ENCODE measurements around the gene SYMPK.

Gene SYMPK

GRCh38 chr19:45866400-45867176 is 3.6 kb upstream of the SYMPK start:
- DNase-seq (ENCODE audit: low read depth): no peak

GRCh38 chr19:45865269-45865948 is 2.5 kb upstream of the SYMPK start:
- DNase-seq (ENCODE audit: low read depth): no peak

- no peak for DNase-seq (ENCODE audit: low read depth)
These were observed 1.7 kb upstream of the SYMPK start for GRCh38 chr19:45864629-45865082.

DNA sequence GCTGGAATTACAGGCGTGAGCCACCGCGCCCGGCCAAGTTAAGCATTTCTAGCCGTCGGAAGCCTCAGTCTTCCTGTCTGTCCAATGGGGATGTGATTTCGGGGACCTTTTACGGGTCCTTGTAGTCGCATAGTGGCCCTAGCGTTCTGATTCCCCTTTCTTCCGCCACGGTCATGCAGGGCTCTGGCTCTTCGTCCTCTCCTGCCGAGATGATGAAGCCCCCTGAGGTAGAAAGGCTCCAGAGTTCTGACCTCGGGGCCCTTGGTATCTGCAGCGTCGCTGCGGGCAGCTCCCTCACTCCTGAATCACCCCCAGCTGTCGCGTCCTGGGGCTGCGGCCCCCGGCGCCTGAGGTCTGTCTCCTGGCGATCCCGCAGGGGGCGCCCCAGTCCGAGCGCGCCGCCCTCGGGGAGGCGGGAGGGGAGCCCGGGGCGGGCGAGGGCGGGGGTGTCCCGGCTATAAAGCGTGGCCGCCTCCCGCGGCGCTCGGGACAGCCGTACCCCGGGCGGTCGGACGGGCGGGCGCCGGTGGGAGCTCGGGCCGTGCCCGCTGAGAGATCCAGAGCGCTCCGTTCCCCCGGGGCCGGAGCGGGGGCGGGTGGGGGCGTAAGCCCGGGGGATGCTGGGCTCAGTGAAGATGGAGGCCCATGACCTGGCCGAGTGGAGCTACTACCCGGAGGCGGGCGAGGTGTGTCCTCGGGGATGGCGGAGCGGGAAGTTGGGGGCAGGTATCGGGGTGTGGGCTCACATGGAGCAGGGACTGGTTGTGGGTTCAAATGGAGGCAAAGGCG is 1.1 kb upstream of the SYMPK start, which contains the start of gene FOXA3:
Gene FOXA3 (plus strand): TSS at position 487 of the 789 bp plus-strand sequence. CDS start 131 bp downstream, at position 618.
- no peak for DNase-seq (ENCODE audit: low read depth)

- no peak for DNase-seq (ENCODE audit: low read depth)
These were observed 440 bp upstream of the SYMPK start for GRCh38 chr19:45863335-45863839.

GRCh38 chr19:45862271-45862563 is 730 bp downstream of the SYMPK start:
- DNase-seq (ENCODE audit: low read depth): no peak

GRCh38 chr19:45860359-45861259 is 2.3 kb downstream of the SYMPK start:
- DNase-seq (ENCODE audit: low read depth): no peak

DNA sequence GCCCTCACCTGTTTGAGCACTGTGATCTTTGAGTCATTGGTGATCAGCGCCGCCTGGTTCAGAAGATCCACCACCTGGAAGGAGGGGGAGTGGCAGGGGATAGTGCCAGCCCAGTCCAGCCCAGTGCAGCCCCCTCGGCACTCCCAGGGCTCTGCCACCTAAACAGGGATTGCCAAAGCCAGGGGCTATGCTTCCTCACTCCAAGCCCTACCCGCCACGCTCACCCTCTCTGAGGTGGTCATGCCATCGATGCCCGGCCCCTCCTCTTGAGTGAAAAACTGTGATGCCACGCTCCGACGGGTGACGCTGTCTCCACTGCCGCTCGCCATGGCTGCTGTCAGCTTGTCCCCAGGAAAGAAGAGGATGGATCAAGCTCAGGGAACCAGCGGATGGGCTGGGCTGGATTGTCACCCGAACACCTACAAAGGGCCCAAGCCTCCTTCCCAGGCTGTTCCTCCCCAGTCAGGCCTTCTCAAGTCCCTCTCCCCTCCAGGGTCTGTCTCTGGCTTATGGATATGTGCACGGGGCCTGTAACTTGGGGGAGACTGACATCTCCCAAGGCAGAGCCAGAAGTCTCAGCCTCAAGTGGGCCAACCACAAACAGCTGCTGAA is 8.7 kb downstream of the SYMPK start:
- no peak for DNase-seq (ENCODE audit: low read depth)

GRCh38 chr19:45852983-45853382 is 10.0 kb downstream of the SYMPK start:
- no peak for DNase-seq (ENCODE audit: low read depth)

DNA sequence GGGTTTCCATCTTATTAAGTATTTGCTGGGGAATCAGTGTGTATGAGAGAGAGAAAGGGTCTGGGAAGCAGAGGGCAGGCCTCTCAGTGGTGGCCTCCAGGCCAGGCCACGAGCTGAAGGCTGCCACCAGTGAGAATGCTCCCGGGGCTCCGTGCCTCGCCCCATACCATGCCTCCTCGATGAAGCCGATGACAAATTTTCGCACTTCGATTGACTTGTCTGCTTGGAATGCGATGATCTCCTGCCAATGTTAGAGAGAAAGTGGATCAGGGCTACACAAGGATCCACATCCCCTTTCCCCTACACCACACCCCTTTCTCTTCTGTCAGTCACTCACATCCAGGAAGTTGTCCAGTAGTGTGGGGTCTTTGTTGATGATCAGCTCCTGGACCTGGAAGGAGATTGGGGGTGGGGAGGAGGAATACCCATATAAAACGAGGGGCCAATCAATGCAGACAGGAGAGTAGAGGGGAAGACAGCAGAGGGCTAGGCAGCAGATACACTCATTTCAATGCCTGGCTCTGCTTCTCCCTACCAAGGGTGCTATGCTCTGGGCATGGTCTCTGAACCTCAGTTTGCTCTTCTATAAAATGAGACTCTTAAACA is 10.7 kb downstream of the SYMPK start:
- DNase-seq (ENCODE audit: low read depth): peak; percentile 44

GRCh38 chr19:45848922-45849321 is 14.0 kb downstream of the SYMPK start:
- DNase-seq (ENCODE audit: low read depth): no peak

- no peak for DNase-seq (ENCODE audit: low read depth)
These were observed 15.3 kb downstream of the SYMPK start for GRCh38 chr19:45847663-45848062.

GRCh38 chr19:45842198-45842597 is 20.7 kb downstream of the SYMPK start:
- no peak for DNase-seq (ENCODE audit: low read depth)

DNA sequence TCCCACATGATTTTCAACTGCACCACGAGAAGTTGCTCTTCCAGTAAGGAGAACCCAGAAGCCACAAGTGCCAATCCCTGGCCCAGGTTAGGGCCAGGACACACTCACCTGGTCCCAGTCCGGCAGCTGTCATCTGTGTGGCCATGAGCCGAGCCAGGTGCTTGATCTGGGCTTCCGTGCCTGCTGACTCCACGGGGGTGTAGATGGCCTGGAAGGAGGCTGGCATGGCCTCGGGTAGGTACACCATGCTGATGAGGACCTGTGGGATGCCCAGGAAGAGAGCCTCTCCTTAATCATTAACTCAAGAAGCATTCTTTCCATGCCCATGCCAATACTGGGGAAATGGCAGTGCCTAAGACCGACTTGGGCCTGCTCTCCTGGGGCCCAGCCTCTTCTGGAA is 28.0 kb downstream of the SYMPK start:
- no peak for DNase-seq (ENCODE audit: low read depth)

GRCh38 chr19:45828945-45829344 is 34.0 kb downstream of the SYMPK start:
- DNase-seq (ENCODE audit: low read depth): no peak

DNA sequence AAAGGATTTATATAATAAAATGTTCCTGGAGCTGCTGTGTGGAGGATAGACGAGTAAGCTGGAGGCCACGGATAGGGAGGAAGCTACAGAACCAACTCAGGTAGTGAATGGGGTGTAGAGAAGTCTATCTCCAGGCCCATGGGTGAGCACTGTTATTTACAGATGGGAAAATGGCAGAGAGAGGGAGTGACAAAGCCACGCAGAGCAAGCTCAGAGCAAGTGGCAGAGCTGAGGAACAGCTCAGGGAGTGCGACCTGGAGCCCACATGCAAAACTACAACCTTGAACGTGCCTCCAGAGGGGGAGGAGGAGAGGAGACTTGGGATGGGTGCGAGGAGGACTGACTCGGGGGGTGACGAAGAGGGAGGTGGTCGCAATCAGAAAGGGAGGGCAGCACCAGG is 34.4 kb downstream of the SYMPK start:
- no peak for DNase-seq (ENCODE audit: low read depth)

DNA sequence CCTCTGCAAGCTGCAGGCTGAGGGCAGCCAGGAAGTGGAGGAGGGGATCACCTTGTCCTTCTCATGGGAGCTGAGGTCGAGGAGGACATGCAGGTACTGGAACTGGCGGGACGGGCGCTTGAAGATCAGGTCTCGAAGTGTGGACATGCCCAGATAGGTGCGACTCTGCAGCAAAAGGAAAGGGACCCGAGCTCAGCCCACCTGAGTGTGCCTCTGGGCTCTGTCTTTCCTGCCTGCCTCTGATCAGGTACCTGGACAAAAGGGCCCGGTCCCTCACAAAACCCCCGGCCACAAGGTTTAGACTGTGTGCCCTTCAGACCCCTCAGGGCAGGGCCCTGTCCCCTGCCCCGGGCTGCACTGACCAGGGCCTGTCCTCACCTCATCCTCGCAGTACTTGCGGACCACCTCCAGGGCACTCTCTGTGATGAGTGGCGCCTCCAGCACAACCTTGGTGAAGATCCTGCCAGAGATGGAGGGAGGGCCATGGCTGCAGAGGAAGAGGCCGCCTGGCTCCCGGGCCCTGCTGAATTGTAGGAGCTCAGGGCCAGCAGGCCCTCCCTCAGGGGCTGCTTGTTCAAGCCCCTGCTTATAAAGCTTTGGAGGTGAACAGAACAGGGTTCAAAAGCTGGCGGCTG is 35.4 kb downstream of the SYMPK start:
- no peak for DNase-seq (ENCODE audit: low read depth)

- DNase-seq (ENCODE audit: low read depth): no peak
These were observed 36.0 kb downstream of the SYMPK start for GRCh38 chr19:45826934-45827333.

GRCh38 chr19:45825917-45826893 is 36.7 kb downstream of the SYMPK start:
- no peak for DNase-seq (ENCODE audit: low read depth)

Measured in iris pigment epithelial cell (primary cell).